Endothelial cell of umbilical vein (primary cell): ENCODE data around the gene SRSF3. TPM values are rescaled to one million over a fixed set of nuclear protein-coding genes. Genes with fewer than 3 reads are reported as not detected.

Experiments
- BruUV-seq: library from RNA; stranded (reverse); fragments of 400-500 nt; replicated peaks from 2 replicates; lab custom pipeline; 2021; lab: Mats Ljungman, UMichigan
- CTCF ChIA-PET: fragments of 300-600, 350-600 bp; sonication (Branson Sonifier 250); formaldehyde crosslinking; loops from one replicate; lab custom pipeline; 2021; ENCODE audit warnings: antibody characterized with exemption, inconsistent platforms; lab: Charles Lee
- POLR2A ChIA-PET: fragments of 300-600, 350-600 bp; sonication (Branson Sonifier 250); formaldehyde crosslinking; loops from one replicate; lab custom pipeline; 2021; ENCODE audit warnings: antibody characterized with exemption, inconsistent platforms; lab: Charles Lee
- DNase-seq: peaks from one replicate; pipeline ENCODE4 v3.0.0-alpha.2; 2011; ENCODE audit warnings: low read depth, low spot score
- FAIRE-seq: peaks from 2 replicates; lab custom pipeline; 2011; peaks lifted over from hg19 to GRCh38; lab: Jason Lieb, UNC
- H2AFZ ChIP-seq: 2 replicates; pipeline ENCODE4 v1.6.0; 2012; ENCODE audit warnings: low read depth, low read length, control low read depth, inconsistent platforms
- H3K27ac ChIP-seq: 2 replicates; pipeline ENCODE4 v1.5.1; 2011; ENCODE audit warnings: low read depth, mild to moderate bottlenecking, control low read depth, low read length, moderate library complexity; ENCODE audit not compliant: insufficient read depth
- H3K27me3 ChIP-seq, 2 experiments: 2 replicates each; pipeline versions ENCODE4 v1.6.0 to v1.6.1; 2011; ENCODE audit warnings: low read length in 2 of 2, mixed read lengths in 1 of 2; ENCODE audit not compliant: control insufficient read depth in 2 of 2, insufficient read depth in 2 of 2
- H3K36me3 ChIP-seq, 2 experiments: 2 replicates in 1 of 2; 3 replicates in 1 of 2; pipeline ENCODE4 v1.5.1; 2011; ENCODE audit warnings: low read length in 2 of 2, mild to moderate bottlenecking in 1 of 2, moderate library complexity in 1 of 2; ENCODE audit not compliant: control insufficient read depth in 2 of 2, insufficient read depth in 2 of 2; ENCODE audit errors: extremely low read depth in 1 of 2
- H3K4me1 ChIP-seq: 3 replicates; pipeline ENCODE4 v1.5.1; 2011; ENCODE audit warnings: mild to moderate bottlenecking, low read length; ENCODE audit not compliant: control insufficient read depth, insufficient read depth; ENCODE audit errors: extremely low read depth
- H3K4me2 ChIP-seq: 2 replicates; pipeline ENCODE4 v1.6.1; 2011; ENCODE audit warnings: low read length, control low read depth, mixed read lengths; ENCODE audit not compliant: insufficient read depth
- H3K4me3 ChIP-seq, 3 experiments: fragments of 200-600 bp in 1 of 3; sonication (generic), shearing (Covaris generic) in 1 of 3; replicated peaks in 1 of 3; 2 replicates each; pipeline ENCODE4 v1.5.1; 2011 to 2016; ENCODE audit warnings: control low read depth in 3 of 3, low read length in 3 of 3, mild to moderate bottlenecking in 2 of 3, inconsistent platforms in 1 of 3, low read depth in 1 of 3, moderate library complexity in 1 of 3; ENCODE audit not compliant: insufficient read depth in 1 of 3
- H3K79me2 ChIP-seq: 2 replicates; pipeline ENCODE4 v1.6.0; 2012; ENCODE audit warnings: low read length, inconsistent platforms; ENCODE audit not compliant: control insufficient read depth, insufficient read depth
- H3K9ac ChIP-seq: replicated peaks from 2 replicates; pipeline ENCODE3; 2011; ENCODE audit warnings: low read length, control low read depth; ENCODE audit not compliant: insufficient read depth; ENCODE audit errors: extremely low read depth
- H3K9me1 ChIP-seq: replicated peaks from 3 replicates; pipeline ENCODE4 v1.6.0; 2011; ENCODE audit warnings: mild to moderate bottlenecking, low read length; ENCODE audit not compliant: control insufficient read depth, insufficient read depth; ENCODE audit errors: extremely low read depth
- H3K9me3 ChIP-seq: replicated peaks from 2 replicates; pipeline ENCODE4 v1.5.1; 2012; ENCODE audit warnings: low read length, inconsistent platforms; ENCODE audit not compliant: control insufficient read depth, insufficient read depth
- H4K20me1 ChIP-seq: replicated peaks from 2 replicates; pipeline ENCODE3; 2011; ENCODE audit warnings: mild to moderate bottlenecking, low read length; ENCODE audit not compliant: control insufficient read depth, insufficient read depth; ENCODE audit errors: extremely low read depth
- CTCF ChIP-seq, 2 donors: IDR thresholded peaks; 1 replicate in 1 of 2; 2 replicates in 1 of 2; pipeline ENCODE4 v1.5.1; 2011; ENCODE audit warnings: low read length in 2 of 2, mild to moderate bottlenecking in 2 of 2, moderate library complexity in 2 of 2, control low read depth in 1 of 2, inconsistent platforms in 1 of 2, low read depth in 1 of 2; ENCODE audit not compliant: insufficient read depth in 1 of 2; ENCODE audit errors: extremely low read depth in 1 of 2
- EZH2 ChIP-seq: IDR thresholded peaks from 2 replicates; pipeline ENCODE4 v1.6.1; 2012; ENCODE audit warnings: borderline replicate concordance, low read depth, mild to moderate bottlenecking, moderate library complexity, low read length, inconsistent platforms; ENCODE audit not compliant: severe bottlenecking
- FOS ChIP-seq: IDR thresholded peaks from 2 replicates; pipeline ENCODE4 v1.6.1; 2011; ENCODE audit warnings: mild to moderate bottlenecking, low read length, moderate library complexity, borderline replicate concordance; ENCODE audit not compliant: insufficient read depth
- GATA2 ChIP-seq: IDR thresholded peaks from 2 replicates; pipeline ENCODE4 v1.7.0; 2011; ENCODE audit warnings: low read depth, mild to moderate bottlenecking, moderate library complexity, mixed read lengths, low read length; ENCODE audit not compliant: insufficient read length, insufficient read depth
- JUN ChIP-seq: IDR thresholded peaks from 2 replicates; pipeline ENCODE4 v1.6.1; 2011; ENCODE audit warnings: borderline replicate concordance, low read depth; ENCODE audit not compliant: insufficient read length, insufficient read depth
- MAX ChIP-seq: IDR thresholded peaks from 2 replicates; pipeline ENCODE4 v1.6.1; 2011; ENCODE audit not compliant: insufficient read depth, insufficient read length
- MYC ChIP-seq: IDR thresholded peaks from one replicate; pipeline ENCODE4 v1.6.1; 2011; ENCODE audit warnings: mild to moderate bottlenecking, low read depth, low read length
- POLR2A ChIP-seq: IDR thresholded peaks from 2 replicates; pipeline ENCODE4 v1.6.1; 2012; ENCODE audit warnings: low read depth, mild to moderate bottlenecking, control low read depth, low read length
- POLR2AphosphoS5 ChIP-seq: IDR thresholded peaks from 2 replicates; pipeline ENCODE4 v1.6.1; 2012; ENCODE audit warnings: low read depth, mild to moderate bottlenecking, control low read depth, low read length, moderate library complexity; ENCODE audit not compliant: insufficient read depth
- dilution Hi-C: fragments of 300-500 bp; cut with MboI; formaldehyde crosslinking; loops from one replicate; pipeline ENCODE4 v1.15.0; 2019; ENCODE audit warnings: low sequenced_read_pairs; ENCODE audit not compliant: extremely low pct_ligation_motif_present
- intact Hi-C: fragments of 100-400 bp; cut with micrococcal nuclease; formaldehyde crosslinking; loops from one replicate; pipeline ENCODE4 v1.10.0; 2022
- polyA plus RNA-seq, 4 experiments: library from polyadenylated mRNA; depleted of rRNA in 3 of 4; stranded (reverse) in 3 of 4; unstranded in 1 of 4; fragments of >200 nt; gene quantifications; 2 replicates each; pipeline versions ENCODE4 v1.2.1 to v1.2.3, GENCODE V29; 2011 to 2012; ENCODE audit warnings: missing spikeins in 1 of 4
- total RNA-seq: library from RNA; stranded (reverse); gene quantifications from 2 replicates; pipeline ENCODE4 v1.2.3, GENCODE V29; 2021

The SRSF3 gene
- total and polyA plus RNA-seq, 2 donors (not counting 3 experiments of a cell fraction or from before 2014, with no cell fraction given): 317 to 393 TPM

GRCh38 chr6:36548401-36548743, 45.8 kb upstream of the SRSF3 start:
- Histone ChIP-seq H3K4me2 (no peak overlapping the region), H3K9ac (no peak overlapping the region), H3K36me3 (no peaks in the 10 kb centered on the region), H4K20me1 (peaks cover 4% of the 10 kb centered on the region), H3K27me3 (peaks cover 3 to 5% of the 10 kb centered on the region in 2 experiments), H3K9me1 (no peaks in the 10 kb centered on the region), H3K79me2 (peaks cover 36% of the 10 kb centered on the region), H2AFZ (peak overlapping the region; percentile 80), H3K4me1 (peaks cover 22% of the 10 kb centered on the region), H3K9me3 (no peaks in the 10 kb centered on the region), H3K4me3 (no peak overlapping the region), H3K27ac (no peak overlapping the region)
- intact Hi-C loops: no loop called here
- no TSS peak for BruUV-seq
- no peak for DNase-seq
- POLR2A ChIA-PET: no interaction called here
- FAIRE-seq: no peak
- dilution Hi-C loops: no loop called here
- CTCF ChIA-PET: no interaction called here
- TF ChIP-seq JUN: no peak
- no peak for TF ChIP-seq MAX
- TF ChIP-seq FOS: no peak
- no peak for TF ChIP-seq MYC
- TF ChIP-seq GATA2: no peak
- TF ChIP-seq POLR2AphosphoS5: no peak
- TF ChIP-seq POLR2A: no peak
- no peak for TF ChIP-seq EZH2
- no peak for TF ChIP-seq CTCF (IDR thresholded peaks at IDR 0.05; ENCODE audit: extremely low read depth in 1 of 2, insufficient read depth in 1 of 2, low read depth in 1 of 2, low read length in 2 of 2)
